Right lobe of liver (tissue), 4 donors: ENCODE results near the gene CCDC15.

ENCODE experiments used
- POLR2A ChIP-seq: fragments of 450-650 bp; IDR thresholded peaks from one replicate; pipeline ENCODE4 v1.6.1; 2017; ENCODE audit warnings: antibody characterized with exemption, mild to moderate bottlenecking
- TF ChIP-seq, protein P1 (sequence below), 4 donors: fragments of 200-600 bp in 3 of 4; fragments of 450-650 bp in 1 of 4; IDR thresholded peaks; one replicate each; pipeline versions ENCODE4 v1.5.1 to v1.8.0; 2016 to 2022; ENCODE audit warnings: antibody characterized with exemption in 4 of 4, mild to moderate bottlenecking in 2 of 4
- donor health status: DM: no; HTN: no; CAD: no.
- donor health status: DM: no; HTN: no; CAD: no.
- donor health status: DM: no; HTN: yes; CAD: no.

- no peak for TF ChIP-seq POLR2A
- TF ChIP-seq, protein P1, sequence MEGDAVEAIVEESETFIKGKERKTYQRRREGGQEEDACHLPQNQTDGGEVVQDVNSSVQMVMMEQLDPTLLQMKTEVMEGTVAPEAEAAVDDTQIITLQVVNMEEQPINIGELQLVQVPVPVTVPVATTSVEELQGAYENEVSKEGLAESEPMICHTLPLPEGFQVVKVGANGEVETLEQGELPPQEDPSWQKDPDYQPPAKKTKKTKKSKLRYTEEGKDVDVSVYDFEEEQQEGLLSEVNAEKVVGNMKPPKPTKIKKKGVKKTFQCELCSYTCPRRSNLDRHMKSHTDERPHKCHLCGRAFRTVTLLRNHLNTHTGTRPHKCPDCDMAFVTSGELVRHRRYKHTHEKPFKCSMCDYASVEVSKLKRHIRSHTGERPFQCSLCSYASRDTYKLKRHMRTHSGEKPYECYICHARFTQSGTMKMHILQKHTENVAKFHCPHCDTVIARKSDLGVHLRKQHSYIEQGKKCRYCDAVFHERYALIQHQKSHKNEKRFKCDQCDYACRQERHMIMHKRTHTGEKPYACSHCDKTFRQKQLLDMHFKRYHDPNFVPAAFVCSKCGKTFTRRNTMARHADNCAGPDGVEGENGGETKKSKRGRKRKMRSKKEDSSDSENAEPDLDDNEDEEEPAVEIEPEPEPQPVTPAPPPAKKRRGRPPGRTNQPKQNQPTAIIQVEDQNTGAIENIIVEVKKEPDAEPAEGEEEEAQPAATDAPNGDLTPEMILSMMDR (IDR thresholded peaks at IDR 0.05) = no peak
Measured at GRCh38 chr11:125068368-125068767, 114.4 kb downstream of the CCDC15 start.
